Stimulated activated memory B cell treated with anti-CD40 and anti-IgM and Interleukin-4, amounts not matched to agents 10 μg/mL and 1 μg/mL and 100 μg/mL, for 72 hours (primary cell): ENCODE measurements around the gene MMP20.

Source experiments
- ATAC-seq: fragments of 150-1000 bp; cut with Tn5 transposase; 2 replicates; pipeline ENCODE4 v1.10.0; 2021
- H3K27ac Mint-ChIP-seq: one replicate; pipeline ENCODE4 v1.8.0; 2022; ENCODE audit warnings: mild to moderate bottlenecking, mixed read lengths
- H3K27me3 Mint-ChIP-seq: one replicate; pipeline ENCODE4 v1.8.0; 2022; ENCODE audit warnings: mixed read lengths
- H3K36me3 Mint-ChIP-seq: one replicate; pipeline ENCODE4 v1.8.0; 2022; ENCODE audit warnings: mixed read lengths
- H3K4me1 Mint-ChIP-seq: one replicate; pipeline ENCODE4 v1.8.0; 2022; ENCODE audit warnings: mixed read lengths
- H3K4me3 Mint-ChIP-seq: one replicate; pipeline ENCODE4 v1.8.0; 2022; ENCODE audit warnings: mild to moderate bottlenecking, moderate library complexity, mixed read lengths
- H3K9me3 Mint-ChIP-seq: one replicate; pipeline ENCODE4 v1.8.0; 2022; ENCODE audit warnings: mixed read lengths

Gene MMP20

GRCh38 chr11:102534261-102534872 is 90.8 kb downstream of the MMP20 start:
- peaks cover 10% of the 10 kb centered on the region for H3K4me1 Mint-ChIP-seq
- H3K9me3 Mint-ChIP-seq = no peaks in the 10 kb centered on the region
- no peak for ATAC-seq
- no peak overlapping the region for H3K4me3 Mint-ChIP-seq
- peaks cover 9% of the 10 kb centered on the region for H3K27me3 Mint-ChIP-seq
- no peak overlapping the region for H3K27ac Mint-ChIP-seq
- no peaks in the 10 kb centered on the region for H3K36me3 Mint-ChIP-seq

- H3K4me3 Mint-ChIP-seq = no peak within 1 kb of the TSS
- no peaks in the 10 kb centered on the region for H3K27me3 Mint-ChIP-seq
- no peak for ATAC-seq
Measured at GRCh38 chr11:102530558-102530957, 94.6 kb downstream of the MMP20 start, which contains the start of gene MMP7. TSS of gene MMP7 (minus strand) at chr11:102530747. CDS start at chr11:102530700, 47 bp downstream.

DNA sequence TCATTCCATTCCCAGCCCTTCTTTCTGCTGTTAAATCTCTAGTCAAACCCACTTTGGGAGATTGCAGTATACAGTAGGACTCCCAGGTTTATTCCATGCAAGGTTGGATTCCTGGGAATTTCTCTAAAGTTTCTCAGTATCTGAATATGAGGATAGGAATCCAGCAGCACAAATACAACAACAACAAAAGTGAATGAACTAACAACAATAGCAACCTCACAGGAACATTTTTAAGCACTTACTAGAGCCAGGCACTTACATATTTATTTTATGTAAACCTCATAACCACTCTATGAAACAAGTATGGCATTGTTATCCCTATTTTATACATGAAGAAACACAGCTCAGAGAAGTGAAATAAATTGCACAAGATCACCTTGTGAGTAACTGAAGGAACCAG is 96.5 kb downstream of the MMP20 start:
- H3K27ac Mint-ChIP-seq = no peak overlapping the region
- no peaks in the 10 kb centered on the region for H3K9me3 Mint-ChIP-seq
- H3K4me3 Mint-ChIP-seq = no peak overlapping the region
- no peak for ATAC-seq
- H3K36me3 Mint-ChIP-seq = no peaks in the 10 kb centered on the region
- H3K27me3 Mint-ChIP-seq = no peaks in the 10 kb centered on the region
- no peaks in the 10 kb centered on the region for H3K4me1 Mint-ChIP-seq

More at GRCh38 chr11:102530558-102530957, 94.6 kb downstream of the MMP20 start, which contains the start of gene MMP7:
- no peak within 1 kb of the TSS for H3K27ac Mint-ChIP-seq
- H3K4me1 Mint-ChIP-seq = peaks cover 10% of the 10 kb centered on the region
- no peaks in the 10 kb centered on the region for H3K36me3 Mint-ChIP-seq
- H3K9me3 Mint-ChIP-seq = no peaks in the 10 kb centered on the region

DNA sequence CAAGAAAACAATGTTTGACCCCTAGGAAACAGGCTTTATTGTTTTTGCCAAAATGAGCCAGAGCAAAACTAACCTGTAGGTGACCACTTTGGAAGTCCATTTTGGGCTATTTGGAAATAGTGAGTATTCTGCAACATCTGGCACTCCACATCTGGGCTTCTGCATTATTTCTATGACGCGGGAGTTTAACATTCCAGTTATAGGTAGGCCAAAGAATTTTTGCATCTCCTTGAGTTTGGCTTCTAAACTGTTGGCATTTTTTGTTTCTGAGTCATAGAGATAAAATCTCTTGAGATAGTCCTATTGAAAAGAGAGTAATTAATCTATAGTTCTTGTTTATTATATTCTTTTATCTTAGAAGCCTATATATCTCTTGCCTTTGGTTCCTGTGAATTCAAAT is 97.4 kb downstream of the MMP20 start:
- H3K9me3 Mint-ChIP-seq = no peaks in the 10 kb centered on the region
- no peak overlapping the region for H3K27ac Mint-ChIP-seq
- ATAC-seq = no peak
- no peaks in the 10 kb centered on the region for H3K36me3 Mint-ChIP-seq
- peaks cover 5% of the 10 kb centered on the region for H3K4me1 Mint-ChIP-seq
- no peak overlapping the region for H3K4me3 Mint-ChIP-seq
- no peaks in the 10 kb centered on the region for H3K27me3 Mint-ChIP-seq

DNA sequence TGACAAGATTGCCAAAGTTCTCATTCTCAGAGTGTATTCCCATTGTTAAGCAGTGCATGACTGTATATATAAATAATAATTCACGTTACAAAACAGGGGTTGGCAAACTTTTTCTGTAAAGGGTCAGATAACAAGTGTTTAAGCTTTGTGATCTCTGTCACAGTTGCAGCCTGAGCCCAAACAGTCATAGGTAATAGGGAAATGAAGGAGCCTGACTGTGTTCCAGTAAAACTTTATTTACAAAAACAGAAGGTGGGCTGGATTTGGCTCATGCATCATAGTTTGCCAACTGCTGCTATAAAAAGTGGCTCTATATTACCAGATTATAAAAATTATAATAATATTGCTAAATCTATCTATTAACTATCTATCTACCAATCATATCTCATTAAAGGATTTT is 98.1 kb downstream of the MMP20 start:
- Mint-ChIP-seq H3K4me1 (peaks cover 9% of the 10 kb centered on the region), H3K36me3 (no peaks in the 10 kb centered on the region), H3K27me3 (no peaks in the 10 kb centered on the region), H3K27ac (no peak overlapping the region), H3K9me3 (no peaks in the 10 kb centered on the region), H3K4me3 (no peak overlapping the region)
- no peak for ATAC-seq
